Measurements from ENCODE around the gene RPL27A.

DNA sequence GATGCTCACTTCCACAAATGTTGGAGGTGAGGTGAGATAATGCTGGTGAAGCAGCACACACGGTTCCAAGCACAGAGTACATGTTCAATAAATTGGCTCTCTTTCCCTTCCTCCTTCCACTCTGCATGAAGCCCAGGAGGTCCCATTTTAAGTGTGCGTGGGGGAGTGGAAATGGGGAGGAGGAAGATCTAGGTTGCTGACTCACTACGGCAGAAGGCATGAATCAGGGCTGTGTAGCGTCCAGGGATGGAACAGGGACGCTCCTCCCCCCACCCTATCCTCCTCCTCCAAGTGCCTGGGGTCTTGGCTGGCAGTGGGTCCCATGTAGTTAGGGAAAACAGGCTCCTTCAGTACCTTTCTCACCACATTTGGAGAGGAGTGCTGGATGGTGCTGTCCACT is 44.3 kb upstream of the RPL27A start:
- TF ChIP-seq, protein P1, sequence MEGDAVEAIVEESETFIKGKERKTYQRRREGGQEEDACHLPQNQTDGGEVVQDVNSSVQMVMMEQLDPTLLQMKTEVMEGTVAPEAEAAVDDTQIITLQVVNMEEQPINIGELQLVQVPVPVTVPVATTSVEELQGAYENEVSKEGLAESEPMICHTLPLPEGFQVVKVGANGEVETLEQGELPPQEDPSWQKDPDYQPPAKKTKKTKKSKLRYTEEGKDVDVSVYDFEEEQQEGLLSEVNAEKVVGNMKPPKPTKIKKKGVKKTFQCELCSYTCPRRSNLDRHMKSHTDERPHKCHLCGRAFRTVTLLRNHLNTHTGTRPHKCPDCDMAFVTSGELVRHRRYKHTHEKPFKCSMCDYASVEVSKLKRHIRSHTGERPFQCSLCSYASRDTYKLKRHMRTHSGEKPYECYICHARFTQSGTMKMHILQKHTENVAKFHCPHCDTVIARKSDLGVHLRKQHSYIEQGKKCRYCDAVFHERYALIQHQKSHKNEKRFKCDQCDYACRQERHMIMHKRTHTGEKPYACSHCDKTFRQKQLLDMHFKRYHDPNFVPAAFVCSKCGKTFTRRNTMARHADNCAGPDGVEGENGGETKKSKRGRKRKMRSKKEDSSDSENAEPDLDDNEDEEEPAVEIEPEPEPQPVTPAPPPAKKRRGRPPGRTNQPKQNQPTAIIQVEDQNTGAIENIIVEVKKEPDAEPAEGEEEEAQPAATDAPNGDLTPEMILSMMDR (IDR thresholded peaks at IDR 0.05), result no peak
- TF ChIP-seq POLR2AphosphoS5 (IDR thresholded peaks at IDR 0.05), result no peak
- TF ChIP-seq POLR2A (IDR thresholded peaks at IDR 0.05), result no peak
- TF ChIP-seq EP300 (IDR thresholded peaks at IDR 0.05), result no peak
